IgD-negative memory B cell (primary cell): ENCODE results near the gene CBFA2T3. TPM values are rescaled to one million over a fixed set of nuclear protein-coding genes. Genes with fewer than 3 reads are reported as not detected.
"Not testable (repeated sequence)": the region's sequence is repeated elsewhere in the genome, so short reads cannot be mapped to it uniquely, and the experiment has no call there.

ENCODE experiments used
- H3K27ac Mint-ChIP-seq, 3 donors: one replicate each; pipeline ENCODE4 v1.8.0; 2020 to 2022; ENCODE audit warnings: mild to moderate bottlenecking in 3 of 3, mixed read lengths in 3 of 3, moderate library complexity in 1 of 3
- H3K27me3 Mint-ChIP-seq: one replicate; pipeline ENCODE4 v1.8.0; 2021; ENCODE audit warnings: mixed read lengths
- H3K36me3 Mint-ChIP-seq: one replicate; pipeline ENCODE4 v1.8.0; 2020; ENCODE audit warnings: mild to moderate bottlenecking, mixed read lengths
- H3K4me1 Mint-ChIP-seq, 3 donors: one replicate each; pipeline ENCODE4 v1.8.0; 2020 to 2022; ENCODE audit warnings: mixed read lengths in 3 of 3, mild to moderate bottlenecking in 1 of 3
- H3K4me3 Mint-ChIP-seq, 4 donors: one replicate each; pipeline ENCODE4 v1.8.0; 2020 to 2022; ENCODE audit warnings: mild to moderate bottlenecking in 4 of 4, mixed read lengths in 4 of 4, moderate library complexity in 3 of 4
- H3K9me3 Mint-ChIP-seq, 3 donors: one replicate each; pipeline ENCODE4 v1.8.0; 2020 to 2021; ENCODE audit warnings: mixed read lengths in 3 of 3, mild to moderate bottlenecking in 1 of 3
- polyA plus RNA-seq: library from polyadenylated mRNA; unstranded; fragments of 300-500 nt; fragmentation: Illumina TruSeq; gene quantifications from one replicate; pipeline ENCODE4 v1.2.3, GENCODE V29; 2021

CBFA2T3 gene
- polyA plus RNA-seq, 1 donor from 2014 or later, result 38.8 TPM

GRCh38 chr16:88927010-88927409 lies 50.0 kb downstream of the CBFA2T3 start:
- Mint-ChIP-seq H3K4me1 (peaks cover 5 to 17% (median 15%) of the 10 kb centered on the region in 3 donors), H3K27ac (peak overlapping the region in 2 of 3 donors; percentile 21 to 46), H3K36me3 (no peaks in the 10 kb centered on the region), H3K27me3 (no peaks in the 10 kb centered on the region), H3K9me3 (no peaks in the 10 kb centered on the region), H3K4me3 (peak overlapping the region in 1 of 4 donors; percentile 74)

GRCh38 chr16:88926374-88926990 lies 50.5 kb downstream of the CBFA2T3 start:
- Mint-ChIP-seq H3K27ac (peak overlapping the region in 1 of 3 donors; percentile 21), H3K27me3 (no peaks in the 10 kb centered on the region), H3K4me1 (peaks cover 5 to 19% (median 16%) of the 10 kb centered on the region in 3 donors), H3K9me3 (no peaks in the 10 kb centered on the region), H3K4me3 (peak overlapping the region in 1 of 4 donors; percentile 74), H3K36me3 (no peaks in the 10 kb centered on the region)

GRCh38 chr16:88925540-88925887 lies 51.5 kb downstream of the CBFA2T3 start:
- Mint-ChIP-seq H3K27me3 (no peaks in the 10 kb centered on the region), H3K9me3 (no peaks in the 10 kb centered on the region), H3K27ac (peak overlapping the region; percentile 50 to 88 (median 59)), H3K4me1 (peaks cover 12 to 22% (median 21%) of the 10 kb centered on the region in 3 donors), H3K4me3 (peak overlapping the region in 3 of 4 donors; percentile 33 to 77 (median 55)), H3K36me3 (no peaks in the 10 kb centered on the region)

GRCh38 chr16:88924834-88925539 lies 52.0 kb downstream of the CBFA2T3 start:
- H3K36me3 Mint-ChIP-seq, result no peaks in the 10 kb centered on the region
- H3K27ac Mint-ChIP-seq, result peak overlapping the region; percentile 53 to 88 (median 59)

GRCh38 chr16:88923926-88924833 lies 52.8 kb downstream of the CBFA2T3 start:
- Mint-ChIP-seq H3K9me3 (no peaks in the 10 kb centered on the region), H3K4me1 (peaks cover 12 to 22% (median 21%) of the 10 kb centered on the region in 3 donors)

More at GRCh38 chr16:88924834-88925539, 52.0 kb downstream of the CBFA2T3 start:
- Mint-ChIP-seq H3K4me1 (peaks cover 12 to 22% (median 21%) of the 10 kb centered on the region in 3 donors), H3K9me3 (no peaks in the 10 kb centered on the region), H3K27me3 (no peaks in the 10 kb centered on the region), H3K4me3 (peak overlapping the region in 3 of 4 donors; percentile 33 to 77 (median 55))

GRCh38 chr16:88923450-88923849 lies 53.6 kb downstream of the CBFA2T3 start:
- Mint-ChIP-seq H3K9me3 (no peaks in the 10 kb centered on the region), H3K4me3 (no peak overlapping the region), H3K36me3 (no peaks in the 10 kb centered on the region), H3K27me3 (no peaks in the 10 kb centered on the region), H3K4me1 (peaks cover 16 to 23% (median 20%) of the 10 kb centered on the region in 3 donors), H3K27ac (peak overlapping the region in 2 of 3 donors; percentile 10 to 53)

More at GRCh38 chr16:88923926-88924833, 52.8 kb downstream of the CBFA2T3 start:
- no peaks in the 10 kb centered on the region for H3K27me3 Mint-ChIP-seq
- no peak overlapping the region for H3K4me3 Mint-ChIP-seq
- peak overlapping the region in 2 of 3 donors; percentile 53 to 88 for H3K27ac Mint-ChIP-seq
- H3K36me3 Mint-ChIP-seq, result no peaks in the 10 kb centered on the region

GRCh38 chr16:88922826-88923410 lies 54.1 kb downstream of the CBFA2T3 start:
- H3K27ac Mint-ChIP-seq, result peak overlapping the region in 2 of 3 donors; percentile 10 to 85
- no peaks in the 10 kb centered on the region for H3K9me3 Mint-ChIP-seq
- no peaks in the 10 kb centered on the region for H3K27me3 Mint-ChIP-seq
- no peaks in the 10 kb centered on the region for H3K36me3 Mint-ChIP-seq
- H3K4me3 Mint-ChIP-seq, result no peak overlapping the region
- H3K4me1 Mint-ChIP-seq, result peaks cover 16 to 23% (median 20%) of the 10 kb centered on the region in 3 donors

- Mint-ChIP-seq H3K27me3 (no peaks in the 10 kb centered on the region), H3K4me3 (peak overlapping the region in 2 of 4 donors; percentile 17 to 74), H3K27ac (peak overlapping the region; percentile 74 to 89 (median 85)), H3K4me1 (peaks cover 16 to 25% (median 20%) of the 10 kb centered on the region in 3 donors), H3K9me3 (no peaks in the 10 kb centered on the region), H3K36me3 (no peaks in the 10 kb centered on the region)
Measured at GRCh38 chr16:88922114-88922825, 54.7 kb downstream of the CBFA2T3 start.

GRCh38 chr16:88921591-88921990 lies 55.4 kb downstream of the CBFA2T3 start:
- Mint-ChIP-seq H3K36me3 (no peaks in the 10 kb centered on the region), H3K9me3 (no peaks in the 10 kb centered on the region), H3K27me3 (no peaks in the 10 kb centered on the region), H3K4me3 (peak overlapping the region in 2 of 4 donors; percentile 29 to 74), H3K4me1 (peaks cover 16 to 24% (median 18%) of the 10 kb centered on the region in 3 donors), H3K27ac (peak overlapping the region; percentile 74 to 89 (median 85))

GRCh38 chr16:88920618-88921590 lies 56.1 kb downstream of the CBFA2T3 start:
- Mint-ChIP-seq H3K9me3 (no peaks in the 10 kb centered on the region), H3K4me1 (peaks cover 16 to 23% (median 17%) of the 10 kb centered on the region in 3 donors), H3K4me3 (peak overlapping the region; percentile 57 to 90 (median 70)), H3K36me3 (peaks cover 5% of the 10 kb centered on the region), H3K27ac (peak overlapping the region; percentile 74 to 95 (median 86)), H3K27me3 (no peaks in the 10 kb centered on the region)

- peaks cover 5% of the 10 kb centered on the region for H3K36me3 Mint-ChIP-seq
- H3K27ac Mint-ChIP-seq, result no peak overlapping the region
- no peaks in the 10 kb centered on the region for H3K27me3 Mint-ChIP-seq
- H3K9me3 Mint-ChIP-seq, result no peaks in the 10 kb centered on the region
- peak overlapping the region in 1 of 4 donors; percentile 70 for H3K4me3 Mint-ChIP-seq
- peaks cover 11 to 20% (median 11%) of the 10 kb centered on the region in 3 donors for H3K4me1 Mint-ChIP-seq
Measured at GRCh38 chr16:88919936-88920335, 57.1 kb downstream of the CBFA2T3 start.

- H3K36me3 Mint-ChIP-seq, H3K9me3 Mint-ChIP-seq, H3K27me3 Mint-ChIP-seq: not testable (repeated sequence)
- H3K4me1 Mint-ChIP-seq, result peaks cover 10 to 20% (median 11%) of the 10 kb centered on the region in 3 donors
- H3K27ac Mint-ChIP-seq, result peak overlapping the region in 2 of 3 donors; percentile 16 to 60
- peak overlapping the region in 1 of 4 donors; percentile 17 for H3K4me3 Mint-ChIP-seq
Measured at GRCh38 chr16:88918896-88919295, 58.1 kb downstream of the CBFA2T3 start.
